ENCODE results near the gene FAM50A.

GRCh38 chrX:154397888-154398667 is 45.9 kb upstream of the FAM50A start, which contains the start of gene RPL10:
- TF ChIP-seq, protein P1, sequence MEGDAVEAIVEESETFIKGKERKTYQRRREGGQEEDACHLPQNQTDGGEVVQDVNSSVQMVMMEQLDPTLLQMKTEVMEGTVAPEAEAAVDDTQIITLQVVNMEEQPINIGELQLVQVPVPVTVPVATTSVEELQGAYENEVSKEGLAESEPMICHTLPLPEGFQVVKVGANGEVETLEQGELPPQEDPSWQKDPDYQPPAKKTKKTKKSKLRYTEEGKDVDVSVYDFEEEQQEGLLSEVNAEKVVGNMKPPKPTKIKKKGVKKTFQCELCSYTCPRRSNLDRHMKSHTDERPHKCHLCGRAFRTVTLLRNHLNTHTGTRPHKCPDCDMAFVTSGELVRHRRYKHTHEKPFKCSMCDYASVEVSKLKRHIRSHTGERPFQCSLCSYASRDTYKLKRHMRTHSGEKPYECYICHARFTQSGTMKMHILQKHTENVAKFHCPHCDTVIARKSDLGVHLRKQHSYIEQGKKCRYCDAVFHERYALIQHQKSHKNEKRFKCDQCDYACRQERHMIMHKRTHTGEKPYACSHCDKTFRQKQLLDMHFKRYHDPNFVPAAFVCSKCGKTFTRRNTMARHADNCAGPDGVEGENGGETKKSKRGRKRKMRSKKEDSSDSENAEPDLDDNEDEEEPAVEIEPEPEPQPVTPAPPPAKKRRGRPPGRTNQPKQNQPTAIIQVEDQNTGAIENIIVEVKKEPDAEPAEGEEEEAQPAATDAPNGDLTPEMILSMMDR (IDR thresholded peaks at IDR 0.05; ENCODE audit: insufficient read depth, low read length, poor library complexity, severe bottlenecking): no peak
- no peak for TF ChIP-seq EZH2phosphoT487 (conservative IDR thresholded peaks at IDR 0.05; ENCODE audit: low read length)
